Measurements from ENCODE around the gene ABCG4.

GRCh38 chr11:119153049-119153818 is 4.4 kb downstream of the ABCG4 start:
- no peak for TF ChIP-seq REST (IDR thresholded peaks at IDR 0.05; ENCODE audit: borderline replicate concordance)
- TF ChIP-seq CTCF (IDR thresholded peaks at IDR 0.05; ENCODE audit: poor library complexity, severe bottlenecking) = no peak
- no peak for TF ChIP-seq POLR2AphosphoS5 (IDR thresholded peaks at IDR 0.05)

All from neural cell (in vitro differentiated cells).